Fibroblast of villous mesenchyme (primary cell): ENCODE measurements around the gene FAAP100. TPM values are rescaled to one million over a fixed set of nuclear protein-coding genes. Genes with fewer than 3 reads are reported as not detected.

Experiments used
- DNase-seq: peaks from one replicate; pipeline ENCODE4 v3.0.0-alpha.2; 2010; ENCODE audit warnings: low read depth
- H3K4me3 ChIP-seq: 2 replicates; pipeline ENCODE4 v1.5.1; 2011; ENCODE audit warnings: low read depth, mild to moderate bottlenecking, low read length
- total RNA-seq: library from RNA; depleted of rRNA; stranded (reverse); fragments of >200 nt; gene quantifications from 2 replicates; pipeline ENCODE4 v1.2.3, GENCODE V29; 2012
- TF ChIP-seq, protein P1 (sequence below): IDR thresholded peaks from 2 replicates; pipeline ENCODE4 v1.5.1; 2012; ENCODE audit warnings: low read depth, mild to moderate bottlenecking, low read length; ENCODE audit not compliant: insufficient read depth

Gene FAAP100
- total RNA-seq, 1 donor, result 27.6 TPM

DNA sequence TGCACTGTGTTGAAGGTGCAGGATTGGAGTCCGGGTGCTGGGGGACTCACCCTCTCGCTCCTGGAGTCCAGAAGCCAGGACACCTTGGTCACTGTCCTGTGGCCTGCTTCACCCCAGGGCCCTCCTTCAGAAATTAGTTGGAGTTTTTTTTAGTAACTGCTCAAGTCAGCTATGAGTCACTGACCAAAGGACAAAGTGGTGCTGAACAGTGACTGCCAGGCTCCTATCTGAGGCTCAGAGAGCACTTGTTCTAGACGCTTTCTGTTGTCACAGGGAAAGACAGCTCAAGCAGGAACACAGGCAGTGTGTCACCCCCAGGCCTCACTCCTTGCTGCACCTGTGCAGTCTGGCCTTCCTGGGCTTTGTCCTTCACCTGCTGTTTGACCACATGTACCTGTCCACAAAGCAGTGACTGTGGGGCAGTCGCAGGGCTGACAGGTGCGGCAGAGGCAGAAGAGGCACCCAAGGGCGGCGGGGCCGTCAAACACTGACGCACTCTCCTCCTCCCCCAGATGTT, 4.1 kb upstream of the FAAP100 start:
- no peak overlapping the region for H3K4me3 ChIP-seq
- TF ChIP-seq, protein P1, sequence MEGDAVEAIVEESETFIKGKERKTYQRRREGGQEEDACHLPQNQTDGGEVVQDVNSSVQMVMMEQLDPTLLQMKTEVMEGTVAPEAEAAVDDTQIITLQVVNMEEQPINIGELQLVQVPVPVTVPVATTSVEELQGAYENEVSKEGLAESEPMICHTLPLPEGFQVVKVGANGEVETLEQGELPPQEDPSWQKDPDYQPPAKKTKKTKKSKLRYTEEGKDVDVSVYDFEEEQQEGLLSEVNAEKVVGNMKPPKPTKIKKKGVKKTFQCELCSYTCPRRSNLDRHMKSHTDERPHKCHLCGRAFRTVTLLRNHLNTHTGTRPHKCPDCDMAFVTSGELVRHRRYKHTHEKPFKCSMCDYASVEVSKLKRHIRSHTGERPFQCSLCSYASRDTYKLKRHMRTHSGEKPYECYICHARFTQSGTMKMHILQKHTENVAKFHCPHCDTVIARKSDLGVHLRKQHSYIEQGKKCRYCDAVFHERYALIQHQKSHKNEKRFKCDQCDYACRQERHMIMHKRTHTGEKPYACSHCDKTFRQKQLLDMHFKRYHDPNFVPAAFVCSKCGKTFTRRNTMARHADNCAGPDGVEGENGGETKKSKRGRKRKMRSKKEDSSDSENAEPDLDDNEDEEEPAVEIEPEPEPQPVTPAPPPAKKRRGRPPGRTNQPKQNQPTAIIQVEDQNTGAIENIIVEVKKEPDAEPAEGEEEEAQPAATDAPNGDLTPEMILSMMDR, result no peak
- DNase-seq, result no peak

DNA sequence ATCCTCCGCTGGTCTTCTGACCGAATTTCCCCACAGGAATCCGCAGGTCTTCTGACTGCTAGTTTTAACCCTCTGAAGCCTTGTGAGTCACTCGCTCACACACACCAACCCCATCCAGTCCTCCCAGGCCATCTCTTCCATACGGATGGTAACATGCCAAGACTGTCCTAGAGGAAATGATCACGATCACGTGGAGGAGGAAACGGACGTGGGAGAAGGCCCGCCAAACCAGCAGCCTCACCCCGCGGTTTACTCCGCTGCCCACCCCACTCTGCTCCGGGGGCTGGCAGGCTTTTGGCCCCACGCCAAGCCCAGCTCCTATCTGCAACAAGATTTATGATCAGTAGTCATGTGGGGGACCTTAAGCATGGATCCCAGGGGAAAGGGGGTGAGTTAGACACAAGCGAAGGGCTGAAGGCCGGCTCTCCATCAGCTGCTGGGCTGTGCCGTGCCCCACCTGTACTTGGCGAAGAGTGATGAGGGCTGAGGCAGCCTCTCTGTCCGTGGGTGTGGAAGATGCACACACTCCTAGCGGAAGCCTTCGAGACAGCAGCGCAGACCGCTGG, 1.5 kb upstream of the FAAP100 start:
- DNase-seq, result peak; percentile 95
- peak overlapping the region; percentile 80 for H3K4me3 ChIP-seq
- TF ChIP-seq, protein P1, result no peak

DNA sequence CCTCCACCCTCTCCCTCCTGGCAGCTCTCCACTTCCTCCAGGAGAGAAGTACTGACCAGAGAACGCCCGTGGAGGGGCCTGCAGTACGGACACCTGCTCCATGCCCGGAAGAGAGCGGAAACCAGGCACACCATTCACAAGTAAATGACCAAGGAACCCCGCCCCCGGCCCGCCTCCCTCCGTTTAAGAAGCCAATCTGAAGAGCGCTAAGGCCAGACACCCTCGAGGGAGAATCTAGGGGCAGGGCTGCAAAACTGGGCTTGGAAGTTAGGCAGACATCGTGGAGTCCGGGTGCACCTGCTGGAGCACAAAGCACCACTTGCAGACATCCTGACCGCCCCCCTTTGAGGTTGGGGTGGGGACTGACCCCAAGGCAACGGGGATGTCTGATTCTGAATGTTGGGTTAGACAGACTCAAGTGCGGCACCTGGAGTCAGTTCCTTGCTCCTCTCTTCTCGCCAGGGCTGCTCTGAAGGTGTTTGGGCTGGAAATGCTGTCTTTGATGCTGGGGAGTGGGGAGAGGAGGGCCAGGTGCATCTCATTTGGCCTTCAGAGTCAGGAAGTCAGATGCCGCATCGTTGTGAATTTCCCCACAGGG, 964 bp upstream of the FAAP100 start:
- TF ChIP-seq, protein P1, result no peak
- DNase-seq, result peak; percentile 82

DNA sequence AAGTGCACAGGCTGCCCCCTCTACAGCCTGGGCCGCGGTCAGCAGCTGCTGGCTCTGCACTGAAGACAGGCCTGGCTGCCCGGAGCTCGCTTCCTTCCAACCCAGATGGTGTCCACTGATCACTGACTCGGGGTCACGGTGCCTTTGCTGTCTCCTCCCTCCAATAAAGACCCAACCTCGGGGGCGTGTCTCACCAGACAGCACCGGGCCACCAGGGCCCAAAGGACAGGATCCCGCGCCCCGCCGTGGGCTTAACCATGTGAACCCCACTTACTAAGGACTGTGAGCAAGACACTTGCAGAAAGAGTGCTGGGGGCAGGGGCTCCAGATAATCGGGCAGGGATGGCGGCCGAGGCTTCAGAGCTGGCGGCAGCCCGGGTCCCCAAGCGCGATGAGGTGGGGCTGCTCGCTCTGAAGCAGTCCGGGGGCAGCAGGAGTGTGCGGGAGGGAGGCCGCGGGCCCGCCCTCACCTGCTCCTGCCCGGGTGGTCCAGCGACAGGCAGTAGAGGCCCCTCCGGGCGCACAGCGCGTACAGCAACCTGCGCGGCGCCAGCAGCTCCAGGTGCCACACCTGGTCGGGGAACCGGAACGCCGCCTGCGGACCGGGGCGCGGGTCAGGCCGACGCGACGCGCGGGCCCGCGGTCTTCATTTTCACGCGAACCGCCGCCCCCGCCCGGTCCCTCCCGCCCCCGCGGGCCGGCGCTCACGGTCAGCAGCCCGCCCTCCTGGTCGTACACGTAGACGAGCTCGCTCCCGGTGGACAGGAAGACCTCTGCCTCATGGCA, 502 bp downstream of the FAAP100 start:
- peak; percentile 58 for DNase-seq
- TF ChIP-seq, protein P1, result peak; percentile 3
- peak overlapping the region; percentile 80 for H3K4me3 ChIP-seq

More for the DNA sequence above, 964 bp upstream of the FAAP100 start:
- peak overlapping the region; percentile 80 for H3K4me3 ChIP-seq

DNA sequence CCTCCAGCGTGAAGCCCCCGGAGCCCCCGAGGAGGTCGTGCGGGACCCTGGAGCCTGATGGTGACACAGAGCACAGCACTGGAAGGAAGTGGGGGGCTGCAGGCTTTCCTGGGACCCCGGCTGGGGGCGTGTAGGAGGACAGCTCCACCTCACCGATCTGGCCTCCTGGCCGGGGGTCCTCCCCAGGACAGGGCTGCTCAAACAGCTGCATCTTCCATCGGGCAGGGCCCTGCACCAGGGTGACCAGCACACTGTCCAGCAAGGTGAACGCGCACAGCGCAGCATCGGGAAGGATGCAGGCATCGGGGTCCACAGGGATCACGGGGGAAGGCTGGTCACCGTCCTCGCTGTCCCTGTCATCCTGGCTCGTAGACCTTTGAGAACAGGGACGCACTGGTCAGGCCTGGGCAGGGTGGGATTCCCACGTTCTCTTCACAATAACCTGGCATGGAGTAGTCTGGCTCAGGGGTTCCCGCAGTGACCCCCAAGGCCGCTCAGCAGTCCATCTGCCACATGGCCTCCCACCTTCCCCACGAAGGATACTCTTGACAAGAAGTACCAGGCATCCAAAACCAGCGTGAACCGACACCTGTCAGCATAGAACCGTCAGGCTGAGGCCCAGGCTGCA, 1.2 kb downstream of the FAAP100 start:
- no peak for DNase-seq
- peak overlapping the region; percentile 80 for H3K4me3 ChIP-seq
- TF ChIP-seq, protein P1, result no peak

DNA sequence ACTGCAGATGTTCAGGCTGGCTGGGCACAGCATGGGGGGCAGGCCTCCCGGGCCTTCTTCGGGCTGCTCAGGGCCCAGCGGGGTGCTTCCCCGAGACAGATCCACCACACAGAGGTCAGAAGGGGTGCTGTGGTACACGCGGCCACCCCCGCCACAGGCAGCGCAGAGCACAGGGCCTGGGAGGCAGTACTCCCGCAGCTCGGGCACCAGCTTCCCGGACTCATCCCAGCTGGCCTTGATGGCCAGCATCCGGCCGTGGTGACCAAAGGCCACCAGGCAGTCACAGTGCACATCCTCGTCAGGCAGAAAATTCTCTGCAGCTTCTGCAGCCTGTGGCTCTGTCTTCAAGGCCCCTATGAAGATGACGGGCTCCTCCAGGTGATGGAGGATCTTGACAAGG, 1.9 kb downstream of the FAAP100 start:
- H3K4me3 ChIP-seq, result no peak overlapping the region
- TF ChIP-seq, protein P1, result no peak
- DNase-seq, result no peak
